DMS79 treated with DMSO at 0.1 percent for 48 hours (cell line): Measurements from ENCODE around the gene VPS33A.
A peak's percentile ranks its signal among the peaks of the same experiment; 100 is the strongest.
"Not testable (repeated sequence)": the region's sequence is repeated elsewhere in the genome, so short reads cannot be mapped to it uniquely, and the experiment has no call there.

Experiments
- DNase-seq: peaks from one replicate; lab custom pipeline; 2025; lab: John Stamatoyannopoulos, UW

Gene VPS33A

GRCh38 chr12:122204167-122205052 lies 61.9 kb downstream of the VPS33A start:
- peak; percentile 5 for DNase-seq

DNA sequence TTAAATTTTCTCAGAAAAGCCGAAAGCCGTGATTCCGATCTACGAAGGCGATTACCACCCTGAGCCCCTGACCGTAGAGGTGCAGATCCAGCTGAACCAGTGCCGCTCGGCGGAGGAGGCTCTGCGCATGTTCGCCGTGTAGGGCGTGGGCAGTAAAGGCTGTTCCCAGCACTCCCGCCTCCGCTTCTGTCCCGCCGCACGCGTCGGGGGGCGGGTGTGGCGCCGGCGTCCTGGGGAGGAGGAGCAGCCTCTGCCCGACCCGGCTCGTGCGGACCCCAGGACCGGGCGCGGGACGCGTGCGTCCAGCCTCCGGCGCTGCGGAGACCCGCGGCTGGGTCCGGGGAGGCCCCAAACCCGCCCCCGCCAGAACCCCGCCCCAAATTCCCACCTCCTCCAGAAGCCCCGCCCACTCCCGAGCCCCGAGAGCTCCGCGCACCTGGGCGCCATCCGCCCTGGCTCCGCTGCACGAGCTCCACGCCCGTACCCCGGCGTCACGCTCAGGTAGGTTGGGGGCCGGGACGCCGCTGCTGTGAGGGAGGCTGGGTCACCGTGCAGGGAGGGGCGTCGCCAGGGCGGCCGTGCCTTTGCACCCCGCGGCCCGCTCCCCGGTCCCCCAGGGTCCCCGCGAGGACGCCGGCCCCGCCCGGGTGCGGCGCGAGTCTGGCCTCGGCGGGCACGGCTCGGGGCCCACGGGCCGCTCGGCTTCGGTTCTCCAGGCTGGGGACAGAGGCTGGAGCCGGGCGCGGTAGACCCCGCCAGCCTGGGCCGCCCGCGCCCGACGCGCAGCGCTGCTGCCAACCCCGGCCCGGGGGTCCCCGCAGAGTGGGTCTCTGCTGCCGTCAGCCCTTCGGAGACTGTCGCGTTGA lies 62.8 kb downstream of the VPS33A start, which contains the start of gene B3GNT4:
Gene B3GNT4 (plus strand): TSS at position 409 of the 866 bp plus-strand sequence. CDS start 910 bp downstream, outside the sequence.
- DNase-seq, result peak; percentile 44

- not testable (repeated sequence) for DNase-seq
Observed at GRCh38 chr12:122202811-122203210, 63.5 kb downstream of the VPS33A start.

DNA sequence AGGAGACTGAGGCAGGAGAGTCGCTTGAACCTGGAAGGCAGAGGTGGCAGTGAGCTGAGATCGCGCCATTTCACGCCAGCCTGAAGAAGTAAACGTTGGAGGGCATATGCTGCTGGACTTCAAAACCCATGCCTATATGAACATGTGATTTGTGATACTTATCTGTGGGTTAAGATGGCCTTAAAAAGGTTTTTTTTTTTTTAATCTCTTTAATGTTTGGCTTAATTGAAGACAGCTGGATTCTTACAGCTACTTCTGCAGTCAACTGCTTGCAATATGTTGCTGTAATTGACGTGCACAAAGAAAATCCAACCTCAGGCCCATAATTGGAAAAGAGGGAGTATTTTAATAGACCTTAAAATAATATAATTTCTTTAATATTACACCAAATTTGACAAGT lies 64.3 kb downstream of the VPS33A start:
- no peak for DNase-seq

DNA sequence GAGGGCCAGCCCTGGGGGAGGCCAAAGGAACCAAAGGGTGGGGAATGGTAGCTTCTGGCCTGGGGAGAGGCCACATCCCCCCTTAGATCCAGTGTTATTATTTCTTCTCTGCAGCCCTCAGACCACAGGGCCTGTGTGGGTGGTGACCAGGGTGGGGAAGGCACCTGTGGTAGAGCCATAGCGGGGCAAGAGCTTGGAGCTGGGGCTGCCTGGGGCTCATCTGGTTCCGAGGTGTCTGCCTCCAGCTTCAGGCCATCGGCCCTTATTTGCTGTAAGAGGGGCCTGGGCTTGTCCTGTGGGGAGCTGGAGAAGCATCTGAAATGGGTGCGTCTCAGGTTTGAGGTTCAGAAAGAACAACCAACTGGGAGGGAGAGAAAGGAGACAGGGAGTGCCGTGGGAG lies 64.9 kb downstream of the VPS33A start:
- no peak for DNase-seq

- no peak for DNase-seq
Observed at GRCh38 chr12:122200541-122201175, 65.6 kb downstream of the VPS33A start.

GRCh38 chr12:122199484-122200355 lies 66.6 kb downstream of the VPS33A start:
- DNase-seq, result no peak

- no peak for DNase-seq
Observed at GRCh38 chr12:122197612-122197966, 68.7 kb downstream of the VPS33A start.

DNA sequence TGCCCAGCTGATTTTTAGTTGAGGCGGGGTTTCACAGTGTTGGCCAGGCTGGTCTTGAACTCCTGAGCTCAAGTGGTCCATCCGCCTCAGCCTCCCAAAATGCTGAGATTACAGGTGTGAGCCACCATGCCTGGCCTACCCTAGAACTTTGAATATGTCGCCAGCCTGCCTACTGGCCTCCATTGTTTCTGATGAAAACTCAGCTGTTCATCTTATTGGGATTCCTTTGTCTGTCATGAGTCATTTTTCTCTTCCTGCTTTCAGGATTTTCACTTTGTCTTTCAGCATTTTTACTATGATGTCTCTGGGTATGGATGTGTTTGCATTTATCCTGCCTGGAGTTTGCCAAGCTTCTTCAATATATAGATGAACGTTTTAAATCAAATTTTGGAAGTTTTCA lies 70.9 kb downstream of the VPS33A start:
- no peak for DNase-seq

DNA sequence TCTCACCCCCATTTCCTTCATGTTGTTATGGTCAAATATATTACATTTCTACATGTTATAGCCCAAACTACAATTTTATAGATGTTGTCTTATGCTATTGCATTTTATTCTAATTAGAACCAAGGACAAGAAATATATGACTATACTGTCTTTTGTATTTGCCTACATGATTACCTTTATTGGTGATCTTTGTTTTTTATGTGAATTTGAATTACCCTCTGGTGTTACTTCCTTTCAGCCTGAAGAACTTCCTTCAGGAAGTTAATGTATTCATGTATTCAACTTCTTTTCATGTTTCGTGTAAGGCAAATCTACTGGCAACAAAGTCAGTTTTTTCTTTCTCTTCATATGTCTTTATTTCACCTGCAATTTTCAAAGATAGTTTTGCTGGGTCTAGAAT lies 71.5 kb downstream of the VPS33A start:
- no peak for DNase-seq

DNA sequence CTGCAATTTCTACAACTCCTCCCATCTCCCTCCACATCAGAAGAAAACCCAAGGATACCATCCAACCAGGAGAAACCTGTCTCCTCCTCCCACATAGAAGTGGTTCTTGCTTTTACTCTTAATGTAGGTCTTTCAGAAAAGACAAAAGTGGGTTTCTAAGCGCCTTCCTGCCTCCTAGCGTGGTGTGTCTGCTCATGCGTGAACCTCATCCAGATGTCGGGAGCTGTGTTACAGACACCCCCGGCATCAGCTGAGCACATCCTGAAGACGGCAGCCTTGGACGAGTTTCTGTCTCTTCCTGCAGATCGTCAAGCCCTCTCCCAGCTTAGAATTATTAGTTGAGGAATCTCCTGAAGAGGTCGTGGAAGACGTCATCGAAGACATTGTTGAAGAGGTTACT lies 73.9 kb downstream of the VPS33A start:
- no peak for DNase-seq

DNA sequence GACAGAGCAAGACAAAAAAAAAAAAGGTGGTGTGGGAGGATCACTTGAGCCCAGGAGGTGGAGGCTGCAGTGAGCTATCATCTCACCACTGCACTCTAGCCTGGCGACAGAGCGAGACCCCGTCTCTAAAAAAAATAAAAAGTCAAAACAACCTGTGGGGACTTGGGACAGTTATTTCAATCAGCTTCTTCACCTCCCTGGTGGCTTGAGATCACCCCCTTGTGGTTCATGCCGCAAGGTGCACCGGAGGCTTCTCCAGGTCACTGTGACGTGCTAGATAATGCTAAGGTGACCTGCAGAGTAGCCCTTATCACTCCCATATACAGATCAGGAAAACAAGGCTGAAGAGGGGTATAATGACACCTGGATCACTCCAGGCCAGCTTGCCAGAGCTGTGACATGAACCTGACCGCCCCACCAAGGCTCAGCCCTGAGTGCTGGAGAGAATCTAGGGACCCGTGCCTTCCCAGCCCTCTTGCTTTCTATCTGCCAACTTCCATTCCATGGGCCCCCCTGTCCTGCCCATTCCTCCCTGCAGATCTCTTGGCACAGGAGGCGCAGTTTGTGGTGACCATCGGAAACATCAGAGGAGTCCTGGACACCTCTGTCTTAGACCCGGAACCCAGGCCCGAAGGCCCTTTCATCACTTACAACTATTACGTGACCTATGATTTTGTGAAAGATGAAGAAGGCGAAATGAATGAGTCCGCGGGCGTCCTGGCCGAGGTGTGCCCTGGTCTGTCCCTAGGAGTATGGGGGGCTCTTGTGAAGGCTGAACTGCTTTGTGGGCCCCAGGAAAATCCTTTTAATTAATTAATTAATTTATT lies 75.2 kb downstream of the VPS33A start:
- peak; percentile 33 for DNase-seq

DNA sequence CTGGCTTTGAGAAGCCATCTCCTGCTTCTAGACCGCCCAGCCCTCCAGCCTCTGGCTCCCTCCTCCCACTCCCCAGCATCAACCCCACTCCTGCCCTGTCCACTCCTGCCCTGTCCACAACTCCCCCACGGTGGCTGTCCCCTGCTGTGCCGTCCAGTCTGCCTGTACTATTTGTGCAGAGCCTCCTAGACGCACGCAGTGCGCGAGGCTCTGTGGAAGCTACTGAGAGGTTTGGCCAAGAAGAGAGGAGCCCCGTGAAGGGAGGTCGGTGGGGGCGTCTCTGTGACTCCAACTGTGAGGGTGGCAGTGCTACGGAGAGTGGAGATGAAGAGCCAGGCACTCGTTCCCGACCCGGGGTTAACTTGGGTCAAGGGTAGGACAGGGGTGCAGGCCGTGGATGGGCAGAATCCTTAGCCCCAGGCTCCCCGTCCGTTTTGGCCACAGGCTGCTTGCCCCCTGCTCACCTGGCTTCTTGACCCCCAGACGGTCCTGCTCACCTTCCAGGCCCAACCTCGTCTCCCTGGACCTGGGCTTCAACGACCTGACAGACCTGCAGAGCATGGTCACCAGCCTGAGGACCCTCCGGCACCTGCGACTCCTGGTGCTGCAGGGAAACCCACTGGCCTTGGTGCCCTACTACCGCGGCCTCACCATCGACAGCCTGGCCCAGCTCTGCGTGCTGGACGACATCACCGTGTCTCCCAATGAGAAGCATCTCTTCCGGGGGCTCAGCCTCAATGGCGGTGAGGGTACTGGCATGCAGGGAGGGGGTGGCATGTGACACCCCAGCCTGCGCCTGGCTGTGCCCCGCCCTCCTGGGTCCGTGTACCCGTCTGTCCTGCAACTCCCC lies 76.4 kb downstream of the VPS33A start:
- no peak for DNase-seq

- DNase-seq, result no peak
Observed at GRCh38 chr12:122187466-122187865, 78.8 kb downstream of the VPS33A start.

DNA sequence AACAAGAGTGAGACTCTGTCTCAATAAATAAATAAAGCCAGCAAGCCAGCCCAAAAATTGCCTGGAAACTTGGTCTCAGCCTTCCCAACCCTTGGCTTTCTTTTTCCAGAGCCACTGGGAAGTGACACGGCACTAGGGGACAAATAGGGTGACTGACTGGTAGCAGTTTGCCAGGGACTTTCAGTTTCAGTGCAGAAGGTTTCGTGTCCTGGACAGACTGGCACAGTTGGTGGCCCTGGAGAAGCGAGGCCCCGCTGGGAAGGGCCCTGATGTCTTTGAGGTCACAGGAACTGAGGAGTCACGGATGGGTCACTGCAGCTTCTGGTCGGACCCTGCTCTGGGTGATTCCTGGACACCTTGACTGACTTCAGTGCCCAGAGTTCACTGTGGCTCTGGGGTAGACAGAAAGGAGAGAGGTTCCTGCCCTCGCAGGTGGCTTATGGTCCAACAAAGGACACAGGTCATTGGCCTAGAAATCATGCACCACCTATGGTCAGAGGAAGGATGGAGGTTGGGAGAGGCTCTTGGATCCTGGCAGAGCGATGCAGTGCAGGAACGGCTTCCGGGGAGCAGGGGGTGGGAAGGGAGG lies 80.7 kb downstream of the VPS33A start:
- no peak for DNase-seq

- DNase-seq, result no peak
Observed at GRCh38 chr12:122185079-122185478, 81.2 kb downstream of the VPS33A start.

GRCh38 chr12:122184517-122184916 lies 81.8 kb downstream of the VPS33A start:
- no peak for DNase-seq

DNA sequence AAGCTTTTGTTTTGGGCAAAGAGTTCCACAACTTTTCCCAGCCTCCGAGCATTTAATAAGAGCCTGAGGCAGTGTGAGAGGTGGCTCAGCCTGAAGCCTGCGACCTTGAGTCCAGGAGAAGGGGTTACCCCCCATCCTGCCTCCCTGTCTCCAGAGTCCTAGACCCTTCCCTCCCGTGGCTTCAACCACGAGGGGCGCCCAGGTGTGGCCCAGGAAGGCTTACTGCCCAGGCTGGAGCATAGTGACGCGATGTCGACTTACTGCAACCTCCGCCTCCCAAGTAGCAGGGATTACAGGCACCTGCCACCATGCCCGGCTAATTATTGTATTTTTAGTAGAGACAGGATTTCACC lies 82.7 kb downstream of the VPS33A start:
- DNase-seq, result no peak

GRCh38 chr12:122182887-122183587 lies 83.3 kb downstream of the VPS33A start, which contains the start of gene LRRC43:
Gene LRRC43, plus strand, starts transcription at chr12:122183123. Its CDS starts 22 bp downstream, at chr12:122183145.
- no peak for DNase-seq
